Prostate gland (tissue), 2 donors: ENCODE results near the gene DUSP16.

ENCODE experiments used
- POLR2A ChIP-seq: fragments of 450-650 bp; IDR thresholded peaks from one replicate; pipeline ENCODE4 v1.6.1; 2016; ENCODE audit warnings: antibody characterized with exemption, mild to moderate bottlenecking
- POLR2AphosphoS5 ChIP-seq: sonication (generic); formaldehyde crosslinking; IDR thresholded peaks from one replicate; pipeline ENCODE4 v1.6.1; 2017; ENCODE audit warnings: antibody characterized with exemption
- TF ChIP-seq, protein P1 (sequence below), 4 experiments: fragments of 200-600 bp in 2 of 4; fragments of 450-650 bp in 2 of 4; sonication (generic) in 2 of 4; IDR thresholded peaks; 1 replicate in 3 of 4; 2 replicates in 1 of 4; pipeline ENCODE4 v1.5.1; 2016 to 2019; ENCODE audit warnings: antibody characterized with exemption in 4 of 4, mild to moderate bottlenecking in 2 of 4, moderate library complexity in 2 of 4

DNA sequence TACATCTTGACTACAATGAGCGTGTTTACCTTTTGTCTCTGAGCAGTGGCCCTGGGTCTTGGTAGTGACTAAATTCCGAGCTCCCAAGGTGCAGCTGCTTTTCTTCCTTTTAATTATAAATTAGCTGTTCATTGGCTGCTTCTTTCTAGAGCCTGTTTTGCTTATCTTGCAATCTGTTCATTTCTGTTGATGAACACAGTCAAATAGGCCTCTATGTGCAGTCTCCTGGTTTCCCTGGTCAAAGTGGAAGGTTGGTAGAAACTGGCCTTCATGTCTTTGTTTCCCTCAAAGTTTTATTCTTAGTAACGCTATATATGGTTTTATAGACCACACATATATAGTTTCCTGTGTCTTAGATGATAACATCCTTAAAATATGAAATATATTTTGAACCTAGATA, 94.1 kb downstream of the DUSP16 start:
- TF ChIP-seq POLR2AphosphoS5 = no peak
- TF ChIP-seq, protein P1, sequence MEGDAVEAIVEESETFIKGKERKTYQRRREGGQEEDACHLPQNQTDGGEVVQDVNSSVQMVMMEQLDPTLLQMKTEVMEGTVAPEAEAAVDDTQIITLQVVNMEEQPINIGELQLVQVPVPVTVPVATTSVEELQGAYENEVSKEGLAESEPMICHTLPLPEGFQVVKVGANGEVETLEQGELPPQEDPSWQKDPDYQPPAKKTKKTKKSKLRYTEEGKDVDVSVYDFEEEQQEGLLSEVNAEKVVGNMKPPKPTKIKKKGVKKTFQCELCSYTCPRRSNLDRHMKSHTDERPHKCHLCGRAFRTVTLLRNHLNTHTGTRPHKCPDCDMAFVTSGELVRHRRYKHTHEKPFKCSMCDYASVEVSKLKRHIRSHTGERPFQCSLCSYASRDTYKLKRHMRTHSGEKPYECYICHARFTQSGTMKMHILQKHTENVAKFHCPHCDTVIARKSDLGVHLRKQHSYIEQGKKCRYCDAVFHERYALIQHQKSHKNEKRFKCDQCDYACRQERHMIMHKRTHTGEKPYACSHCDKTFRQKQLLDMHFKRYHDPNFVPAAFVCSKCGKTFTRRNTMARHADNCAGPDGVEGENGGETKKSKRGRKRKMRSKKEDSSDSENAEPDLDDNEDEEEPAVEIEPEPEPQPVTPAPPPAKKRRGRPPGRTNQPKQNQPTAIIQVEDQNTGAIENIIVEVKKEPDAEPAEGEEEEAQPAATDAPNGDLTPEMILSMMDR (IDR thresholded peaks at IDR 0.05) = no peak
- no peak for TF ChIP-seq POLR2A
